GM12864 (cell line): ENCODE measurements around the gene AQP7.
"Not testable (repeated sequence)": the region's sequence is repeated elsewhere in the genome, so short reads cannot be mapped to it uniquely, and the experiment has no call there.

Source experiments
- DNase-seq: peaks from one replicate; pipeline ENCODE4 v3.0.0-alpha.2; 2011; ENCODE audit warnings: low read depth
- H3K4me3 ChIP-seq: 2 replicates; pipeline ENCODE4 v1.5.1; 2011; ENCODE audit warnings: mild to moderate bottlenecking, low read depth, low read length, control low read depth
- TF ChIP-seq, protein P1 (sequence below): IDR thresholded peaks from 2 replicates; pipeline ENCODE4 v1.5.1; 2011; ENCODE audit warnings: low read depth, mild to moderate bottlenecking, moderate library complexity, low read length, control low read depth, inconsistent platforms; ENCODE audit errors: missing control alignments

AQP7 gene

DNA sequence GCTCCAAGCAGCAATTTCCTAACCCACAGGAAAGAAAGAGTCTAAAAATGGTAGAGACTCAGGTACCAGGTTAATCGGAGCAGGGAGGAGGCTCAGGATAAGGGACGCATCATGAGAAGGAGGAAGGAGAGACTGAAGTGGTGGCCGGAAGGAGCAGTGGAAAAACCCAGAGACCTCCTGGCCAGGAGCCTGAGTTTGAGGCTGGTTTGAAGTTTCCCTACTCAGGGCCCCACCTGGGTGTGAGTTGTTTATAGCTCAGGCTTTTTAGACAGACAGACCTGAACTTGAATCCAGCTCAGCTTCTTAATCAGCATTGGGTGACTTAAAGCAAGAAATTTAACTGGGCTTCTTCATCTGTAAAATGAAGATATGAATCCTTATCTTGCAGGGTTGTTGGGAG is 11.9 kb upstream of the AQP7 start:
- DNase-seq, result no peak
- no peak overlapping the region for H3K4me3 ChIP-seq
- TF ChIP-seq, protein P1, sequence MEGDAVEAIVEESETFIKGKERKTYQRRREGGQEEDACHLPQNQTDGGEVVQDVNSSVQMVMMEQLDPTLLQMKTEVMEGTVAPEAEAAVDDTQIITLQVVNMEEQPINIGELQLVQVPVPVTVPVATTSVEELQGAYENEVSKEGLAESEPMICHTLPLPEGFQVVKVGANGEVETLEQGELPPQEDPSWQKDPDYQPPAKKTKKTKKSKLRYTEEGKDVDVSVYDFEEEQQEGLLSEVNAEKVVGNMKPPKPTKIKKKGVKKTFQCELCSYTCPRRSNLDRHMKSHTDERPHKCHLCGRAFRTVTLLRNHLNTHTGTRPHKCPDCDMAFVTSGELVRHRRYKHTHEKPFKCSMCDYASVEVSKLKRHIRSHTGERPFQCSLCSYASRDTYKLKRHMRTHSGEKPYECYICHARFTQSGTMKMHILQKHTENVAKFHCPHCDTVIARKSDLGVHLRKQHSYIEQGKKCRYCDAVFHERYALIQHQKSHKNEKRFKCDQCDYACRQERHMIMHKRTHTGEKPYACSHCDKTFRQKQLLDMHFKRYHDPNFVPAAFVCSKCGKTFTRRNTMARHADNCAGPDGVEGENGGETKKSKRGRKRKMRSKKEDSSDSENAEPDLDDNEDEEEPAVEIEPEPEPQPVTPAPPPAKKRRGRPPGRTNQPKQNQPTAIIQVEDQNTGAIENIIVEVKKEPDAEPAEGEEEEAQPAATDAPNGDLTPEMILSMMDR, result no peak

DNA sequence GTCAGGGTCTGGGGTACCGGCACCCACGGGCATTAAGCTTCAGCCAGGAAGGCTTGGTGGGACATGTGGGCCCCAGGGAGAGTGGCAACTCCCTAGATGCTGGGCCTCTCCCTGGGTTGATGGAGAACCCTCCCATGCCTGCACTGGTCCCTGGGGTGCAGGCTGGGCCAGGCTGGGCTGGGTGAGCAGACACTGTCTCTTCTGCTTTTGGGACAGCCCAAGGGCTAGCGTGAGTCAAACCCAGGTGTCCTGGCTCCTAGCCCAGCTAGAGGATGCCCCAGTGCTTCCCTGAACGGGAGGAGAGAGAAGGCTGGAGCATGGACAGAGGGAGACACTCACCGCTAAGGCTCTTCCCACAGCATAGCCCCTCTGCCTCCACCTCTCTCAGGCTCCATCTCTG is 5.7 kb upstream of the AQP7 start:
- TF ChIP-seq, protein P1, result no peak
- DNase-seq, result no peak
- H3K4me3 ChIP-seq, result no peak overlapping the region

- DNase-seq, result no peak
- TF ChIP-seq, protein P1, result no peak
- no peak overlapping the region for H3K4me3 ChIP-seq
These were observed 4.7 kb upstream of the AQP7 start for GRCh38 chr9:33407061-33407460.

DNA sequence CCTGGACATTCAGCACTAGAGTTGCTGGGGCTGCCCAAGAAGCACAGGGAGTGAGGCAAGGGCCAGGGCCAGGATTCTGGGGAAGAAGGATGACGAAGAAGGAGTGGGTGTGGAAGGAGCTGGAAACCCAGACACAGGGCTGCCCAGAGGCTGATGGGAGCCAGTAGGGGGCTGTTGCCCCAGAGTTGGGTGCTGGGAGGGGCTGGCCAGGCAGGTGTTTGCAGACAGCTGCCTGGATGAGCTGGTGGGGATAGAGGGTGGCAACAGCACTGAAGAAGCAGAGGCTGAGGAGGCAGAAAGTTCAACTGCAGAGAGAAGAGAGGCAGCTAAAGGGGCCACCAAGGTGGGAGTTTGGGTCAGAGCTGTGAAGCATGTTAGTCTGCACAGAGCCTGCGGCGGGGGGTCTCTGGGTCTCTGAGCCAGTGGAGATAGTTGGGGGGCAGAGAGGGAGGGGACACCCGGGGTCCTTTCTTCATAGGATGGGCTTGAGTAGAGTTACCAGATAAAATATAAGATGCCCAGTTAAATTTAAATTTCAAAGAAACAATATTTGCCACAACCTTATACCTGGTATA is 2.5 kb upstream of the AQP7 start:
- TF ChIP-seq, protein P1, result no peak
- DNase-seq, result no peak

DNA sequence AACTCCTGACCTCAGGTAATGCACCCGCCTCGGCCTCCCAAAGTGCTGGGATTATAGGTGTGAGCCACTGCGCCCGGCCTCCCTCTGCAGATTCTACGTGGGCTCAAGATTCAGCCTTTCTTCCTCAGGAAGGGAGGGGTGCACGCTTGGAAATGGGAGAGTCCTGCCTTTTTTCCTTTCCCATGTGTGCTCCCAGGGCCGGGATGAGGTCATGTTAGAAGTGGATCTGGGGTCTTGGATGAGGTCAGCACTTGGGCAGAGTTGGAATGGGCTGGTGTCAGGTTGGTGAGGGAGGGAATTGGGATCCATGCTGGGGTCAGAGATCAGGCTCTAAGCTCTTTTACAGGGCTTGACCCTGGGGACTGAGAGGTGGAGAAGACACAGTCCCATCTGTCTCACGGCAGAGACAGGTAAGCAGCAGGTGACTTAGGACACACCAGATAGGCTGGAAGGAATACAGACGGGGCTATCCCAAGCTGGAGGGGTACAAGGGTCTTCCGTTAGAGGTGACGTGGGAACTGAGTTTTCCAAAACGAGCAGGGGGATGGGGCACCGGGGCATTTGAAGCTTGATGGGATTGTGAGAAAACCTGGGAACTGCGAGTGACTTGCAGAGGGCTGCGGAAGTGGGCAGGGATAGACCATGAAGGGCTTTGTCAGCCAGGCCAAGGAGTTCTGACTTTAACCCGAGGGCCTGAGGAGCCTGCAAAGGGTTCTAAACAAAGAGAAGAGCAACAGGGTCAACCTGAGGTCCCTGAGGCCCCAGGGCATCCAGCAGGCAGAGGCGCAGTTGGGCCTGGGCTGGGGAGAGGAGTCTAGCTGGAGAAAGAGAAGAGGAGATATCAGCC is 1.8 kb upstream of the AQP7 start:
- TF ChIP-seq, protein P1, result no peak
- H3K4me3 ChIP-seq, result no peak overlapping the region
- no peak for DNase-seq

More for the DNA sequence above, 2.5 kb upstream of the AQP7 start:
- no peak overlapping the region for H3K4me3 ChIP-seq

DNA sequence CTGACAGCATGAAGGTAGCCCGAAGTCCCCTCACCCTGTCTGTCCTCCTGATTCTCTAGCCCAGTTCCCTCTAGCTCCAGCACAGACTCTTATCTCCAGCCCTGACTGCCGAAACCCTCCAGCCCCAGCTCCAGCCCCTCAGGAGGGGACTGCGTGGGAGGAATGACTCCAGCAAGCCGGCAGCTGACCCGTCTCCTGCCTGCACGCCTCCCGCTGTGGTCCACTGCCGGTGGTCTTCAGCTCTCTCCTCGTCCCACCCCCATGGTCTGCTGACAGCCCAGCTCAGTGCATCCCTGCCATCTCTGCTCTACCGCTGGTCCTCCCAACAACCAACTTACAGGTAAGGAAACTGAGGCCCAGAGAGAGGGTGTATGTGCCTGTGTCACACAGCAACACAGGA is 559 bp downstream of the AQP7 start:
- H3K4me3 ChIP-seq, DNase-seq: not testable (repeated sequence)

DNA sequence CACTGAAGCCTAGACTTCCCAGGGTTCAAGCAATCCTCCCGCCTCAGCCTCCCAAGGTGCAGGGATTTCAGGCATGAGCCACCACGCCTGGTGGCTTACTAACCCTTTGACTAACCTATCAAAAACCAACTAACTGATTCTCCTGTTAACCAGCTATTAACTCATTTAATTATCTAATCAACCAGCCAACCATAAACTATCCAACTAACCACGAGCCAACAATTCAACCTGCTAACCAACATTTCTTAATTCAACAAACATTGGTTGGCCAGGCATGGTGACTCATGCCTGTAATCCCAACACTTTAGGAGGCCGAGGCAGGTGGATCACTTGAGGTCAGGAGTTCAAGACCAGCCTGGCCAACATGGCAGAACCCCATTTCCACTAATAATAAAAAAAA is 3.3 kb downstream of the AQP7 start:
- not testable (repeated sequence) for H3K4me3 ChIP-seq, DNase-seq

DNA sequence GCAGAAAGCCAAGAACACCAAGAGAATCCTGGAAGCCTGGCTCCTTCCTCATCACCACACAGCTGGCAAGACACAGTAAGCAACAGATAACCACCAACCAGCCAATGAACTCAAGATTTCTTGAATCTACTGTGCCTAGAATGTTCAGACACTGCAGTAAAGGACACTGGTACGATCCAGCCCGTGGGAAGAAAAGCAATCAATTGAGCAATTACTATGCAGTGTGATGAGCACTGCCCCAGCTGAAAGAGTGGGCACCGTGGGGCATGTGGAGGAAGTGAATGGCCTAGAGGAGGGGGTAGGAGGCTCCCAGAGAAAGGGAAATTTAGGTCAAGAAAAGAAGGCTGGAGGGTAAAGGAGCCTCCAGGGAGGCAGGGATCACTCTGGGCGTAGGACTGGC is 4.6 kb downstream of the AQP7 start:
- DNase-seq, H3K4me3 ChIP-seq: not testable (repeated sequence)

DNA sequence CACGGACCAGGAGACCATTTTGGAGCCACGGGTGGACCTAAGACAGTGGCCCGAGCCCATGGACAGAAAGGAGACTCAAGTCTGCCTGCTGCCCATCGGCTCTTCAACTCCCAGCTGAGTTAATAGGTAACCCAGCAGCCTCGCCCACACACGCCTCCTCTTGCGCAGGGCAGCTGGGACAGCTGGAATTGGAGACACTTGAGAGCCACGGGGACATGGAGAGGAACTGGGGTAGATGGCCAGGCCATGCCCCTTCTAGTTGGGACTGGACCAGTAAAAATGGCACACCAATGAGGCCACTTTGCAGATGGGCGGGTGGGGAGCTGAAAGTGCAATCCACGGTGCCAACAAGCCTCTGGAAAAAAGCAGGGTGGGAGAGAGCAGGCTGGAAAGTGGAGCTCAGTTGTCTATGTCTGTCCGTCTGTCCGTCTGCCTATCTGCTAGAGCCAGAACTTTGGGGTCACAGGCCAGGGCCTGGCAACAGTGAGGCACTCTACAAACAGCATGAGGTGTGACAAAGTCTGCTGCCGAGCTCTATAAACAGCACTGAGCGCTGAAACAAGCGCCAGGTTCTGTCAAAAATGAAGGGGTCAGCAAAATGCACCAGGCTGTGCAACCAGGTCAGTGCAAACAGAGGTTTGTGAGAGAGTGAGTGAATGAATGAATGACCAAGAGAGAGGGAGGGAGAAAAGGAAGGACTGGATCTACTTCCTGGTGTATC is 7.0 kb downstream of the AQP7 start:
- not testable (repeated sequence) for H3K4me3 ChIP-seq, DNase-seq

GRCh38 chr9:33393986-33394385 is 8.4 kb downstream of the AQP7 start:
- not testable (repeated sequence) for DNase-seq, H3K4me3 ChIP-seq
